GM10248 (cell line): Measurements from ENCODE around the gene HIVEP1.

Experiments used
- CTCF ChIA-PET: fragments of 300-600 bp; sonication (Branson Sonifier 250); formaldehyde crosslinking; extraction: SDS; loops from one replicate; lab custom pipeline; 2021; ENCODE audit warnings: antibody characterized with exemption; lab: Yijun Ruan, JAX
- POLR2A ChIA-PET: fragments of 350-650 bp; sonication (Branson Sonifier 250); formaldehyde crosslinking; extraction: SDS; loops from one replicate; lab custom pipeline; 2020; ENCODE audit warnings: antibody characterized with exemption; lab: Yijun Ruan, JAX
- DNase-seq: peaks from one replicate; pipeline ENCODE4 v3.0.0; 2012; ENCODE audit errors: extremely low spot score
- TF ChIP-seq, protein P1 (sequence below): IDR thresholded peaks from 2 replicates; pipeline ENCODE4 v1.5.1; 2012; ENCODE audit warnings: mild to moderate bottlenecking, low read depth; ENCODE audit errors: extremely low read depth, missing control alignments, control extremely low read depth

Gene HIVEP1

DNA sequence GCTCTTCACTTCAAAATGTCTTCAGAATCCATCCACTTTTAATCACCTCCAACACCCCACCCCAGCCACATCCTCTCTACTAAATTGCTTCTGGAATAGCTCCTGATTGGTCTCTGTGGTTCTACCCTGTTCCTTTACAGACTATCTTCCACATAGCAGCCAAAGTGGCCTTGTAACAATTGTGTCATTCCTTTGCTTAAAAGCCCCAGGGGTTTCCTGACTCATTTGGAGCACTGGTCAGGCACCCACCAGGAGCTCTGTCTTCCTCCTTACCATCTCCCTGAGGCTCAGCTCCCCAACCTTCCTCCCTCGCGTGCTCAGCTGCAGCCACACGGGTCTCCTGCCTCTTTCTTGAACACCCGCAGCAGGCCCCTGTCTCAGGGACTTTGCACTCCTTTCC, 126.8 kb downstream of the HIVEP1 start:
- POLR2A ChIA-PET, result no interaction called here
- DNase-seq, result no peak
- CTCF ChIA-PET, result no interaction called here
- TF ChIP-seq, protein P1, sequence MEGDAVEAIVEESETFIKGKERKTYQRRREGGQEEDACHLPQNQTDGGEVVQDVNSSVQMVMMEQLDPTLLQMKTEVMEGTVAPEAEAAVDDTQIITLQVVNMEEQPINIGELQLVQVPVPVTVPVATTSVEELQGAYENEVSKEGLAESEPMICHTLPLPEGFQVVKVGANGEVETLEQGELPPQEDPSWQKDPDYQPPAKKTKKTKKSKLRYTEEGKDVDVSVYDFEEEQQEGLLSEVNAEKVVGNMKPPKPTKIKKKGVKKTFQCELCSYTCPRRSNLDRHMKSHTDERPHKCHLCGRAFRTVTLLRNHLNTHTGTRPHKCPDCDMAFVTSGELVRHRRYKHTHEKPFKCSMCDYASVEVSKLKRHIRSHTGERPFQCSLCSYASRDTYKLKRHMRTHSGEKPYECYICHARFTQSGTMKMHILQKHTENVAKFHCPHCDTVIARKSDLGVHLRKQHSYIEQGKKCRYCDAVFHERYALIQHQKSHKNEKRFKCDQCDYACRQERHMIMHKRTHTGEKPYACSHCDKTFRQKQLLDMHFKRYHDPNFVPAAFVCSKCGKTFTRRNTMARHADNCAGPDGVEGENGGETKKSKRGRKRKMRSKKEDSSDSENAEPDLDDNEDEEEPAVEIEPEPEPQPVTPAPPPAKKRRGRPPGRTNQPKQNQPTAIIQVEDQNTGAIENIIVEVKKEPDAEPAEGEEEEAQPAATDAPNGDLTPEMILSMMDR, result no peak

DNA sequence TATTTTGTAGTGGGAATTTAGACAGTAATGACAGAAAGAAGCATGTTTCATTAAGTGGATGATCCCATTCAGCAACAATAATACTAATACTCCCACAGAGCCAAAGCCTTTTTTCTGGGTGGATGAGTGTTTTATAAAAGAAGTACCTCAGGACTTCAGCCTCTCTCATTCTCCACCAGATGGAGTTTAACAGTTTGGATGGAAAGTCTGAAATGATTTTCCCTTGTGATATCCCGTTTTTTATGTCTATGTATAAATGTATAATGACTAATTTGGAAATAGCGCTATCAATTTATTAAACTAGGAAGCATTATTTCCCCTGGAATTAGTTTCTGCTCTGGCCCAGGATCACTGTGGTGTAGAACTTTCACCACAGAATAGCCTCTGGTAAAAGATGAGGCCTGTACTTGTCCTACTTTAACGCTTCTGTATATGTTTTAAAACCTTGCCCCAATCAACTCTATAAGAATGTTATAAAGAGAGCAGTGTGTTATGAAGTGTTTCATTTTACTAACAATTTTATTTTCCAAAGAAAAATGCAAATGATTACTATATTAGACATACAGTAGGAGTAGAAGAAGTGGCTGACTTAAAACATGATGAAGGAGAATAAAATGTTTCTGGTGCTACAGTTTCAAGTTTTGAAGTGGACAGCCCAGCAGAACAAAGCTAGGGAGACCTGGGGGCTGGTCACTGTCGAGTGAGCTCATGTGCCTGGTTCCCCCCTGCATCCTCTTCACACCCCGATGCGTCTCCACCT, 135.6 kb downstream of the HIVEP1 start:
- TF ChIP-seq, protein P1, result no peak
- ChIA-PET POLR2A (no interaction called here), CTCF (interaction anchor here (0.9 to 2.2 kb wide), 4 partner anchors 10 to 493 kb away, joined by 3 to 5 read pairs (median 4); no protein-coding TSS in a partner anchor)

DNA sequence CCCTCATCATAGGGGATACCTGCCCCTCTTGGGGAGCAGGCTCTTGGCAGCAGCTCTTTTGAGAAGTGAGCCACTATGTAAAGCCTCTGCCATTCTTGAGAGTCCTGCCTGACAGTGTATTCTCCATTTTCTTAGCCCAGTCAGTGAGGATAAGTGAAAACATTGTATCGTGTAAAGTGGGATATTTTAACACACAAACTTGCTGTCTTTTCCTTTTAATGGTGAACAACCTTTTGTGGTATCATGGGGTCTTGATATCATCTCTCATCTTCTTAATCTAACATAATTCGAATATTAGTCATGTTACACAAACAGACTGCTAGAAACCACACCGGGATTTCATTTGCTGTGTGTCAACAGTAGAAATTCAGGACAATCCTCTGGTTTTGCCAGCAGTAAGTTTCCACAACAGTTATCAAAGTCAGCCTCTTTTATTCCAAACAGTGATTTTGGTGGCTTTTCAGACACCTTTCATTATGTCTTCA, 136.2 kb downstream of the HIVEP1 start:
- TF ChIP-seq, protein P1, result no peak
- ChIA-PET CTCF (interaction anchor here (0.9 to 2.2 kb wide), 3 partner anchors 10 to 494 kb away, joined by 3 to 5 read pairs (median 4); no protein-coding TSS in a partner anchor), POLR2A (no interaction called here)
- no peak for DNase-seq

More for the DNA sequence above, 135.6 kb downstream of the HIVEP1 start:
- no peak for DNase-seq

DNA sequence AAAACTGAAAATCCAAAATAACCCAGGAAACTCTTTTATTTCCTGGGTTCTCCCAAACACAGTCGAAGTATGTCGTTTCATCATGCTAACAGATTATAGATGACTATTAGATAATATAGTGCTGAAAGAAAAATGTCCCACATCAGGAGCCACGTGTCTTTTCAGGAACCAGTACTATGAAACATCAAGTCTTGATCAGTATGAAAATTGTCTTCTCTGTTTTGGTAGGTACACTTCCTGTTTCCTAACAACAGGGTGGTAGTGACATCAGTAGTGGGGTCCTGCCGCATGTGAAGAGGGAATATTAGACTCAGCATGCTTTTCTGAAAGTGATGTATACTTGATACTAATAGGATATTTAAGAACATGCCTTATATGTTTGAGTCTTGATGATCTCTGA, 136.7 kb downstream of the HIVEP1 start:
- TF ChIP-seq, protein P1, result no peak
- CTCF ChIA-PET, result interaction anchor here (2.1 to 2.2 kb wide), 2 partner anchors 9 to 494 kb away, joined by 4 to 5 read pairs; no protein-coding TSS in a partner anchor
- no peak for DNase-seq
- POLR2A ChIA-PET, result no interaction called here

DNA sequence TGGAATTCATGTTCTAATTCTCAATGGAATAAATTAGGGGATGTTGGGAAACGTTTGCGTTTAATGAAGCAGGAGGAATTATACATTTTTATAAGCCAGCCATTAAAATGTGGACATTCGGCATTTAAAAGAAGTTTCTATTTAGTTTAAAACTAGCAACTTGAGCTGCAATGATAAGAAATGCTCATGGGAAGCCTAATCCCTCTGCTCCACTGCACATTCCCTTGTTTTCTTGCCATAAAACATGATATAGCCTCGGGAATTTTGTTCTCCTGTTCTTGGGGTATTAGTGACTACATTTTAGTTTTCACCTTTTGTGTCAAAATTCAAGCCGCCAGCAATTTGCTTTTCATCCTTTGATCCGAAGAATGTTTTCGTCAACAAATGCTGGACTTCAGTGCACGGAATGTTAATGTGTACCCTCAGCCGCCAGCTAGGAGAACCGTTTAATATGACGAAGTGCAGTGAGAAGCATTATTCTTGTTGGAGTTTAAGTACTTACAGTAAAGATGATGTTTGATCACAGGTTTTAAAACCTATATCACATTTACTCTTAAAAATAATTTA, 137.9 kb downstream of the HIVEP1 start:
- POLR2A ChIA-PET, result no interaction called here
- no peak for DNase-seq
- CTCF ChIA-PET, result no interaction called here
- TF ChIP-seq, protein P1, result no peak

DNA sequence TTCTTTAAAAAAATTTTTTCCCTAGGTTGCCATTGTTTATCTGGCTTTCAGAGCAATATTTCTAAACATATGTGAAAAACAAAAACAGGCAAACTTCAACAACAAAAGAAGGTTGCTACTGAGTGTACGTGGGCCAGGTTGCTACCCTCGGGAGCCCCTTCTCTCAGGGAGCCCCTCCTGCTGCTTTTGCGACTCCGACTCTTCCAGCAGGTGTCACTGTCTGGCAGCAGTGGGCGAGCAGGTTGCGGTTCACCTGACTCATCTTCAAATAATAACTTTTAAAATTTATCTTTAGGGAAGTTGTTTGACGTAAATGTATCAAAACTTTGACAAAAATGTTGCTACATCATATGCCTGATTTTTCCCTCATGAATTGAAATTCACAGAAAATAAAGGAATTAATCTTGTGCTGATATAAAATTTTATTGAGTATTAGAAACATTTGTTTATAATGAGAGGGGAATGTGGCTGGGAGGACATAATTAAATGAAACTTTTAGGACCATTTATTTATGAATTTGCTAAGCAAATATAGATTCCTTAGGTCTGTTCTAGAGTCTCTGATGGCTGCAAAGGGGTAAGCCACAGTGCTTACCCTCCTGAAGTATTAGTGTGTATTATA, 138.8 kb downstream of the HIVEP1 start:
- CTCF ChIA-PET, result no interaction called here
- POLR2A ChIA-PET, result no interaction called here
- TF ChIP-seq, protein P1, result no peak
- DNase-seq, result no peak
